Panc1 (cell line): ENCODE data around the gene SLC38A9. TPM values are rescaled to one million over a fixed set of nuclear protein-coding genes. Genes with fewer than 3 reads are reported as not detected.
"Not testable (repeated sequence)": the region's sequence is repeated elsewhere in the genome, so short reads cannot be mapped to it uniquely, and the experiment has no call there.

Experiments used
- ATAC-seq: fragments of 200-7000 bp; cut with Tn5 transposase; 2 replicates; pipeline ENCODE4 v1.9.1; 2020; ENCODE audit warnings: mild to moderate bottlenecking, moderate library complexity
- BruUV-seq: library from RNA; stranded (reverse); fragments of 400-500 nt; replicated peaks from 2 replicates; lab custom pipeline; 2021; lab: Mats Ljungman, UMichigan
- CTCF ChIA-PET: fragments of 300-600 bp; sonication (Branson Sonifier 250); formaldehyde crosslinking; loops from one replicate; lab custom pipeline; 2022; ENCODE audit warnings: antibody characterized with exemption; lab: Charles Lee
- POLR2A ChIA-PET: fragments of 300-600 bp; sonication (Branson Sonifier 250); formaldehyde crosslinking; loops from one replicate; lab custom pipeline; 2022; ENCODE audit warnings: antibody characterized with exemption; lab: Charles Lee
- DNase-seq: peaks from one replicate; pipeline ENCODE4 v3.0.0-alpha.2; 2010; ENCODE audit warnings: low read depth, low spot score
- H3K27ac ChIP-seq: 2 replicates; pipeline ENCODE4 v1.5.1; 2011; ENCODE audit warnings: mild to moderate bottlenecking, low read length, inconsistent platforms
- H3K27me3 ChIP-seq: fragments of 200-500 bp; sonication (Bioruptor generic); 2 replicates; pipeline ENCODE4 v1.6.0; 2014; ENCODE audit warnings: low read length, inconsistent platforms; ENCODE audit not compliant: control insufficient read depth, insufficient read depth
- H3K36me3 ChIP-seq: fragments of 200-500 bp; sonication (Bioruptor generic); 2 replicates; pipeline ENCODE4 v1.5.1; 2014; ENCODE audit warnings: inconsistent platforms, mild to moderate bottlenecking, low read length, moderate library complexity; ENCODE audit not compliant: control insufficient read depth, insufficient read depth
- H3K4me1 ChIP-seq: 2 replicates; pipeline ENCODE4 v1.5.1; 2011; ENCODE audit warnings: inconsistent platforms, mild to moderate bottlenecking, low read length, moderate library complexity; ENCODE audit not compliant: control insufficient read depth, insufficient read depth
- H3K4me3 ChIP-seq, 2 experiments: 2 replicates each; pipeline ENCODE4 v1.5.1; 2011 to 2012; ENCODE audit warnings: low read depth in 2 of 2, low read length in 2 of 2, mild to moderate bottlenecking in 2 of 2, inconsistent platforms in 1 of 2, moderate library complexity in 1 of 2
- H3K9me3 ChIP-seq: fragments of 200-500 bp; sonication (Bioruptor generic); 2 replicates; pipeline ENCODE4 v1.5.1; 2014; ENCODE audit warnings: low read depth, mild to moderate bottlenecking, inconsistent platforms, low read length, moderate library complexity; ENCODE audit not compliant: control insufficient read depth, insufficient read depth
- CTCF ChIP-seq: fragments of 450-650 bp; IDR thresholded peaks from 2 replicates; pipeline ENCODE4 v1.5.1; 2017; ENCODE audit warnings: mild to moderate bottlenecking
- POLR2AphosphoS5 ChIP-seq: IDR thresholded peaks from 2 replicates; pipeline ENCODE4 v1.6.1; 2012; ENCODE audit warnings: mild to moderate bottlenecking, low read depth, low read length, moderate library complexity
- REST ChIP-seq, 2 experiments: IDR thresholded peaks; 2 replicates each; pipeline ENCODE4 v1.6.1; 2011 to 2012; ENCODE audit warnings: low read depth in 2 of 2, control low read depth in 1 of 2, low read length in 1 of 2, mild to moderate bottlenecking in 1 of 2, moderate library complexity in 1 of 2; ENCODE audit not compliant: insufficient read depth in 1 of 2
- SIN3A ChIP-seq: IDR thresholded peaks from 2 replicates; pipeline ENCODE4 v1.6.1; 2012; ENCODE audit warnings: low read depth, mild to moderate bottlenecking, low read length, moderate library complexity, borderline replicate concordance; ENCODE audit not compliant: insufficient read depth
- TCF7L2 ChIP-seq: IDR thresholded peaks from 2 replicates; pipeline ENCODE4 v1.6.1; 2011; ENCODE audit warnings: mild to moderate bottlenecking, low read depth, low read length, inconsistent platforms
- in situ Hi-C: cut with HindIII; loops from 2 replicates; pipeline ENCODE4 v1.10.0; 2016; ENCODE audit warnings: low sequenced_read_pairs, low pct_unique_long_range_greater_than_20kb
- intact Hi-C: fragments of 100-400 bp; cut with micrococcal nuclease; formaldehyde crosslinking; loops from one replicate; pipeline ENCODE4 v1.10.0; 2022; ENCODE audit not compliant: unreplicated experiment
- total RNA-seq: library from RNA; stranded (reverse); gene quantifications from one replicate; pipeline ENCODE4 v1.2.1, GENCODE V29; 2021; ENCODE audit not compliant: unreplicated experiment

The SLC38A9 gene
- total RNA-seq, 1 experiment from 2014 or later = 12.8 TPM

- Histone ChIP-seq H3K27me3 (no peaks in the 10 kb centered on the region), H3K36me3 (no peaks in the 10 kb centered on the region), H3K9me3 (no peaks in the 10 kb centered on the region), H3K4me1 (no peaks in the 10 kb centered on the region), H3K27ac (no peak overlapping the region), H3K4me3 (no peak overlapping the region)
- in situ Hi-C loops (no loop called here), intact Hi-C loops (no loop called here)
- CTCF ChIA-PET = no interaction called here
- DNase-seq (no peak), ATAC-seq (no peak)
- TF ChIP-seq REST (IDR thresholded peaks at IDR 0.05; ENCODE audit: insufficient read depth in 1 of 2, low read depth in 2 of 2, low read length in 1 of 2) (no peak), TCF7L2 (no peak), CTCF (no peak), POLR2AphosphoS5 (no peak), SIN3A (no peak)
- POLR2A ChIA-PET = no interaction called here
- no TSS peak for BruUV-seq
Observed at GRCh38 chr5:55700745-55701144, 11.4 kb downstream of the SLC38A9 start.

- ATAC-seq (no peak), DNase-seq (no peak)
- TF ChIP-seq CTCF (no peak), SIN3A (no peak), TCF7L2 (no peak), POLR2AphosphoS5 (no peak), REST (IDR thresholded peaks at IDR 0.05; ENCODE audit: insufficient read depth in 1 of 2, low read depth in 2 of 2, low read length in 1 of 2) (no peak)
- CTCF ChIA-PET = interaction anchor here (0.6 kb wide), 1 partner anchor 500 kb away, joined by 12 read pairs; no protein-coding TSS in a partner anchor
- Histone ChIP-seq H3K9me3 (no peaks in the 10 kb centered on the region), H3K36me3 (no peaks in the 10 kb centered on the region), H3K27ac (no peak overlapping the region), H3K27me3 (no peaks in the 10 kb centered on the region), H3K4me3 (no peak overlapping the region), H3K4me1 (no peaks in the 10 kb centered on the region)
- intact Hi-C loops (loop anchor here (10.0 kb wide), 1 partner anchor 354 kb away; no protein-coding TSS in a partner anchor), in situ Hi-C loops (no loop called here)
- no TSS peak for BruUV-seq
- POLR2A ChIA-PET = interaction anchor here (0.6 kb wide), 1 partner anchor 1364 kb away, joined by 4 read pairs; no protein-coding TSS in a partner anchor
Observed at GRCh38 chr5:55699041-55699688, 13.0 kb downstream of the SLC38A9 start.

DNA sequence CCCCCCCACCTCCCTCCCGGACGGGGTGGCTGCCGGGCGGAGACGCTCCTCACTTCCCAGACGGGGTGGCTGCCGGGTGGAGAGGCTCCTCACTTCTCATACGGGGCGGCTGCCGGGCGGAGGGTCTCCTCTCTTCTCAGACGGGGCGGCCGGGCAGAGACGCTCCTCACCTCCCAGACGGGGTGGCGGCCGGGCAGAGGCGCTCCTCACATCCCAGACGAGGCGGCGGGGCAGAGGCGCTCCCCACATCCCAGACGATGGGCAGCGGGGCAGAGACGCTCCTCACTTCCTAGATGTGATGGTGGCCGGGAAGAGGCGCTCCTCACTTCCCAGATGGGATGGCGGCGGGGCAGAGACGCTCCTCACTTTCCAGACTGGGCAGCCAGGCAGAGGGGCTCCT lies 15.4 kb downstream of the SLC38A9 start:
- POLR2A ChIA-PET, CTCF ChIA-PET, H3K4me3 ChIP-seq, in situ Hi-C loops, ATAC-seq, H3K36me3 ChIP-seq, H3K9me3 ChIP-seq, H3K27me3 ChIP-seq, H3K27ac ChIP-seq, DNase-seq, H3K4me1 ChIP-seq, BruUV-seq: not testable (repeated sequence)
- intact Hi-C loops = loop anchor here (10.0 kb wide), 1 partner anchor 352 kb away; no protein-coding TSS in a partner anchor
